HCT116 (cell line): ENCODE results near the gene RAD52. TPM values are rescaled to one million over a fixed set of nuclear protein-coding genes. Genes with fewer than 3 reads are reported as not detected.

Experiments
- ATAC-seq: fragments of 200-7000 bp; cut with Tn5 transposase; 2 replicates; pipeline ENCODE4 v1.9.1; 2020; ENCODE audit warnings: mild to moderate bottlenecking, moderate library complexity
- BruUV-seq: library from RNA; stranded (reverse); fragments of 400-500 nt; replicated peaks from 2 replicates; lab custom pipeline; 2021; lab: Mats Ljungman, UMichigan
- CTCF ChIA-PET: fragments of 300-600 bp; sonication (Branson Sonifier 250); formaldehyde crosslinking; loops from one replicate; lab custom pipeline; 2021; ENCODE audit warnings: antibody characterized with exemption; lab: Charles Lee
- POLR2A ChIA-PET: fragments of 300-600, 350-600 bp; sonication (Branson Sonifier 250); formaldehyde crosslinking; loops from one replicate; lab custom pipeline; 2021; ENCODE audit warnings: antibody characterized with exemption; lab: Charles Lee
- RAD21 ChIA-PET, 2 experiments: fragments of 300-600 bp; sonication (Branson Sonifier 250); formaldehyde crosslinking; loops; one replicate each; lab custom pipeline; 2023; ENCODE audit warnings: low total read pairs in 2 of 2; ENCODE audit not compliant: uncharacterized antibody in 2 of 2, unreplicated experiment in 2 of 2, low non-redundant PET in 1 of 2; lab: Charles Lee
- DNase-seq: peaks from one replicate; pipeline ENCODE4 v3.0.0-alpha.2; 2010; ENCODE audit warnings: low read depth, low spot score
- H2AFZ ChIP-seq: fragments of 200-600 bp; shearing (Covaris generic), sonication (generic); 2 replicates; pipeline ENCODE4 v1.6.1; 2017; ENCODE audit warnings: low read depth, mixed run types, mixed read lengths, antibody characterized with exemption, low read length; ENCODE audit not compliant: poor library complexity, severe bottlenecking
- H3K27ac ChIP-seq: 2 replicates; pipeline ENCODE4 v1.5.1; 2012; ENCODE audit warnings: low read depth, low read length
- H3K27me3 ChIP-seq: fragments of 200-600 bp; sonication (generic); 2 replicates; pipeline ENCODE4 v1.6.1; 2016; ENCODE audit warnings: mixed run types, low read length, mixed read lengths; ENCODE audit not compliant: insufficient read depth
- H3K36me3 ChIP-seq, 2 experiments: fragments of 200-500 bp in 1 of 2; fragments of 200-600 bp in 1 of 2; sonication (Bioruptor generic) in 1 of 2; sonication (generic) in 1 of 2; 2 replicates each; pipeline versions ENCODE4 v1.5.1 to v1.6.1; 2014 to 2016; ENCODE audit warnings: low read length in 2 of 2, inconsistent platforms in 1 of 2, mixed read lengths in 1 of 2, mixed run types in 1 of 2; ENCODE audit not compliant: insufficient read depth in 2 of 2, control insufficient read depth in 1 of 2
- H3K4me1 ChIP-seq, 2 experiments: fragments of 200-600 bp in 1 of 2; sonication (generic) in 1 of 2; 2 replicates each; pipeline versions ENCODE4 v1.5.1 to v1.6.1; 2012 to 2017; ENCODE audit warnings: low read length in 2 of 2, inconsistent platforms in 1 of 2, mild to moderate bottlenecking in 1 of 2, mixed read lengths in 1 of 2, mixed run types in 1 of 2, moderate library complexity in 1 of 2; ENCODE audit not compliant: insufficient read depth in 2 of 2, control insufficient read depth in 1 of 2
- H3K4me2 ChIP-seq: fragments of 200-600 bp; sonication (generic); 2 replicates; pipeline ENCODE4 v1.6.1; 2017; ENCODE audit warnings: mixed run types, low read length, mixed read lengths
- H3K4me3 ChIP-seq, 2 experiments: fragments of 200-600 bp in 1 of 2; sonication (generic) in 1 of 2; replicated peaks in 1 of 2; 2 replicates each; pipeline ENCODE4 v1.5.1; 2011 to 2016; ENCODE audit warnings: low read length in 2 of 2, control low read depth in 1 of 2, low read depth in 1 of 2, mild to moderate bottlenecking in 1 of 2, mixed read lengths in 1 of 2, mixed run types in 1 of 2
- H3K79me2 ChIP-seq: fragments of 200-600 bp; sonication (generic); 2 replicates; pipeline ENCODE4 v1.6.1; 2017; ENCODE audit warnings: mild to moderate bottlenecking, mixed run types, low read length, moderate library complexity, mixed read lengths; ENCODE audit not compliant: insufficient read depth
- H3K9ac ChIP-seq: fragments of 200-600 bp; sonication (generic); 2 replicates; pipeline ENCODE4 v1.6.1; 2016; ENCODE audit warnings: low read length, mixed read lengths
- H3K9me2 ChIP-seq: fragments of 200-600 bp; sonication (generic), shearing (Covaris generic); 2 replicates; pipeline ENCODE4 v1.6.1; 2017; ENCODE audit warnings: mixed run types, mild to moderate bottlenecking, moderate library complexity; ENCODE audit not compliant: insufficient read depth
- H3K9me3 ChIP-seq, 2 experiments: fragments of 200-500 bp in 1 of 2; fragments of 200-600 bp in 1 of 2; sonication (Bioruptor generic) in 1 of 2; sonication (generic) in 1 of 2; 2 replicates each; pipeline ENCODE4 v1.6.1; 2014 to 2017; ENCODE audit warnings: low read length in 2 of 2, mixed read lengths in 2 of 2, inconsistent platforms in 1 of 2, low read depth in 1 of 2, mild to moderate bottlenecking in 1 of 2, mixed run types in 1 of 2, moderate library complexity in 1 of 2; ENCODE audit not compliant: control insufficient read depth in 1 of 2, insufficient read depth in 1 of 2
- H4K20me1 ChIP-seq: fragments of 200-600 bp; sonication (generic), shearing (Covaris generic); 2 replicates; pipeline ENCODE4 v1.6.1; 2017; ENCODE audit warnings: mixed run types, mild to moderate bottlenecking, moderate library complexity; ENCODE audit not compliant: insufficient read depth
- CBX3 ChIP-seq: IDR thresholded peaks from 2 replicates; pipeline ENCODE4 v1.6.1; 2012; ENCODE audit warnings: low read depth
- CEBPB ChIP-seq: IDR thresholded peaks from 2 replicates; pipeline ENCODE4 v1.6.1; 2012; ENCODE audit warnings: low read depth
- CTCF ChIP-seq, 3 experiments: fragments of 200-600 bp in 1 of 3; sonication (generic) in 1 of 3; IDR thresholded peaks in 2 of 3; conservative IDR thresholded peaks in 1 of 3; 2 replicates each; pipeline ENCODE4 v1.5.1; 2012 to 2017; ENCODE audit warnings: low read depth in 2 of 3, low read length in 2 of 3, antibody characterized with exemption in 1 of 3, borderline replicate concordance in 1 of 3, control low read depth in 1 of 3, mild to moderate bottlenecking in 1 of 3, mixed read lengths in 1 of 3, mixed run types in 1 of 3, moderate library complexity in 1 of 3; ENCODE audit not compliant: insufficient read depth in 1 of 3
- ELF1 ChIP-seq: IDR thresholded peaks from 2 replicates; pipeline ENCODE4 v1.6.1; 2012; ENCODE audit warnings: low read depth, borderline replicate concordance
- EZH2 ChIP-seq: fragments of 200-600 bp; sonication (generic); IDR thresholded peaks from 2 replicates; pipeline ENCODE4 v1.6.1; 2017; ENCODE audit warnings: antibody characterized with exemption, mixed run types
- EZH2phosphoT487 ChIP-seq: fragments of 200-600 bp; IDR thresholded peaks from 2 replicates; pipeline ENCODE4 v1.6.1; 2018; ENCODE audit warnings: antibody characterized with exemption, borderline replicate concordance
- MAX ChIP-seq: IDR thresholded peaks from 2 replicates; pipeline ENCODE4 v1.6.1; 2012
- POLR2AphosphoS5 ChIP-seq: IDR thresholded peaks from 2 replicates; pipeline ENCODE4 v1.6.1; 2011; ENCODE audit warnings: mild to moderate bottlenecking, low read depth, low read length, moderate library complexity
- REST ChIP-seq: IDR thresholded peaks from 2 replicates; pipeline ENCODE4 v1.6.1; 2012; ENCODE audit warnings: low read depth
- SIN3A ChIP-seq: IDR thresholded peaks from 2 replicates; pipeline ENCODE4 v1.6.1; 2012; ENCODE audit warnings: low read depth
- SP1 ChIP-seq: IDR thresholded peaks from 2 replicates; pipeline ENCODE4 v1.6.1; 2012; ENCODE audit warnings: low read depth
- TCF7L2 ChIP-seq: IDR thresholded peaks from 2 replicates; pipeline ENCODE4 v1.7.0; 2011; ENCODE audit warnings: borderline replicate concordance, inconsistent platforms; ENCODE audit not compliant: insufficient read depth, insufficient read length; ENCODE audit errors: extremely low read depth
- YY1 ChIP-seq: IDR thresholded peaks from 2 replicates; pipeline ENCODE4 v1.6.1; 2011; ENCODE audit warnings: low read length, low read depth, moderate library complexity, mild to moderate bottlenecking; ENCODE audit not compliant: insufficient replicate concordance; ENCODE audit errors: extremely low read depth
- ZBTB33 ChIP-seq: IDR thresholded peaks from 2 replicates; pipeline ENCODE4 v1.6.1; 2011; ENCODE audit warnings: mild to moderate bottlenecking, low read length, moderate library complexity; ENCODE audit not compliant: insufficient replicate concordance; ENCODE audit errors: extremely low read depth
- ZFX ChIP-seq: fragments of 450-650 bp; IDR thresholded peaks from 2 replicates; pipeline ENCODE4 v1.6.1; 2017
- intact Hi-C: fragments of 100-400 bp; cut with micrococcal nuclease; formaldehyde crosslinking; loops from 2 replicates; pipeline ENCODE4 v1.10.0; 2022
- total RNA-seq: library from RNA; stranded (reverse); gene quantifications from one replicate; pipeline ENCODE4 v1.2.1, GENCODE V29; 2021; ENCODE audit not compliant: unreplicated experiment

Gene RAD52
- total RNA-seq, 1 experiment from 2014 or later = 24.4 TPM

GRCh38 chr12:915090-915489 is 34.4 kb downstream of the RAD52 start (continued):
- TF ChIP-seq REST = no peak
- no peak for TF ChIP-seq CEBPB
- no peak for TF ChIP-seq SIN3A
- TF ChIP-seq ZFX = no peak
- no peak for TF ChIP-seq MAX

- CTCF ChIA-PET = no interaction called here
- H3K36me3 ChIP-seq = peaks cover 45 to 59% of the 10 kb centered on the region in 2 experiments
- no peaks in the 10 kb centered on the region for H3K27me3 ChIP-seq
- H2AFZ ChIP-seq = no peak overlapping the region
- H3K9me3 ChIP-seq = no peaks in the 10 kb centered on the region
- H3K4me1 ChIP-seq = no peaks in the 10 kb centered on the region
- H4K20me1 ChIP-seq = no peaks in the 10 kb centered on the region
- RAD21 ChIA-PET = no interaction called here
- H3K79me2 ChIP-seq = no peaks in the 10 kb centered on the region
- ATAC-seq (0 out of 2 replicates have a peak, but pooled peaks have one; percentile 14), DNase-seq (no peak)
- H3K4me2 ChIP-seq = no peak overlapping the region
- intact Hi-C loops = no loop called here
- H3K9ac ChIP-seq = no peak overlapping the region
- BruUV-seq = no TSS peak
- no peaks in the 10 kb centered on the region for H3K9me2 ChIP-seq
- POLR2A ChIA-PET = no interaction called here
- H3K27ac ChIP-seq = no peak overlapping the region
- H3K4me3 ChIP-seq = no peak overlapping the region
- TF ChIP-seq POLR2AphosphoS5 (no peak), TCF7L2 (no peak), ZBTB33 (no peak), CBX3 (no peak), CEBPB (no peak), YY1 (no peak), CTCF (IDR thresholded peaks at IDR 0.05 in 2 of 3, conservative IDR thresholded peaks at IDR 0.05 in 1 of 3; ENCODE audit: borderline replicate concordance in 1 of 3, insufficient read depth in 1 of 3, low read depth in 2 of 3, low read length in 2 of 3) (no peak), SP1 (no peak), ELF1 (no peak), SIN3A (no peak), EZH2 (no peak), MAX (no peak), EZH2phosphoT487 (no peak)
These were observed 35.4 kb downstream of the RAD52 start for GRCh38 chr12:913919-914698.
